ENCODE results near the gene LIPG.

Gene LIPG

DNA sequence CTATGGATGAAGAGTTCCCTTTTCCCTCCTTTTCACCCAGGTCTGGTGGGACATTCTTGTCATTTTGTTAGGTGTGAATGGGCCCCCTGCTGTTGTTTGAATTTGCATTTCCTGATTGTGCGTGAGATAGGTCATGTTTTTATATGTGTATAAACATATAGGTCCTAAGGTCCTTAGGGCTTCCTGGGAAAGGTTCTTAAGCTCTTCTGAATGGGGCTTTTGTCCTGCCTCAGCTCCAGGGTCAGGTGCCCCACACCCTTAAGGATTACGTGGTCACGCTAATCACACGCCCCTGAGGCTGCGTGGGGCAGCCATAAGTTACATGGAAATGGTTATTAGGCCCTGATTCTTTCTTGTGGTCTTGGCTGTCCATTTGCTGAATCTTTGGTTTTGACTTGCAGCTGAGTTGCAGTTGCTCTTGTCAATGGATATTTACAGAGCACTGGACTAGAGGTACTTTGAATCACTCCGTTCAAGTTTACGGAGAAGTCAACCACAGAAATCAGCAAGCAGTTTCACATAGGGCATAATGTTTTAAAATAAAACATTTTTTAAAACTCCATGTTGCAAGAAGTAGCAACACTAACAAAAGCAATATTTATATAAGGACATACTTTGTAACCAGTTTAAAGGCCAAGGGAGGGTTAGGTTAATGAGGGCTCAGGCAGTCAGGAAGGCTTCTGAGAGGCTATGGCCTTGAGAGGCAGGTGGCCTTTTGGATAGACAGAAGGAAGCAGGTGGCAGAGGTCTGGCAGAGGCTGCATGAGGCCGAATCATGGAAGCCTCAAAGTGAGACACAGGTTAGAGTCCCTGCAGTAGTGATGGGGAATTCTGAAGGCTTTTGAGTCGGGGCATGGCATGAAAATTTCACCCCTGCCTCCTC, 24.2 kb downstream of the LIPG start:
- TF ChIP-seq, protein P1, sequence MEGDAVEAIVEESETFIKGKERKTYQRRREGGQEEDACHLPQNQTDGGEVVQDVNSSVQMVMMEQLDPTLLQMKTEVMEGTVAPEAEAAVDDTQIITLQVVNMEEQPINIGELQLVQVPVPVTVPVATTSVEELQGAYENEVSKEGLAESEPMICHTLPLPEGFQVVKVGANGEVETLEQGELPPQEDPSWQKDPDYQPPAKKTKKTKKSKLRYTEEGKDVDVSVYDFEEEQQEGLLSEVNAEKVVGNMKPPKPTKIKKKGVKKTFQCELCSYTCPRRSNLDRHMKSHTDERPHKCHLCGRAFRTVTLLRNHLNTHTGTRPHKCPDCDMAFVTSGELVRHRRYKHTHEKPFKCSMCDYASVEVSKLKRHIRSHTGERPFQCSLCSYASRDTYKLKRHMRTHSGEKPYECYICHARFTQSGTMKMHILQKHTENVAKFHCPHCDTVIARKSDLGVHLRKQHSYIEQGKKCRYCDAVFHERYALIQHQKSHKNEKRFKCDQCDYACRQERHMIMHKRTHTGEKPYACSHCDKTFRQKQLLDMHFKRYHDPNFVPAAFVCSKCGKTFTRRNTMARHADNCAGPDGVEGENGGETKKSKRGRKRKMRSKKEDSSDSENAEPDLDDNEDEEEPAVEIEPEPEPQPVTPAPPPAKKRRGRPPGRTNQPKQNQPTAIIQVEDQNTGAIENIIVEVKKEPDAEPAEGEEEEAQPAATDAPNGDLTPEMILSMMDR (IDR thresholded peaks at IDR 0.05; ENCODE audit: low read length, missing control alignments) = no peak
- no peak overlapping the region for H3K4me3 ChIP-seq (replicated peaks; ENCODE audit: low read depth, low read length)
- DNase-seq (ENCODE audit: low read depth) = no peak

- no peak for DNase-seq (ENCODE audit: low read depth)
- TF ChIP-seq, protein P1 (IDR thresholded peaks at IDR 0.05; ENCODE audit: low read length, missing control alignments) = no peak
- H3K4me3 ChIP-seq (replicated peaks; ENCODE audit: low read depth, low read length) = no peak overlapping the region
Measured at GRCh38 chr18:49588171-49588570, 26.3 kb downstream of the LIPG start.

DNA sequence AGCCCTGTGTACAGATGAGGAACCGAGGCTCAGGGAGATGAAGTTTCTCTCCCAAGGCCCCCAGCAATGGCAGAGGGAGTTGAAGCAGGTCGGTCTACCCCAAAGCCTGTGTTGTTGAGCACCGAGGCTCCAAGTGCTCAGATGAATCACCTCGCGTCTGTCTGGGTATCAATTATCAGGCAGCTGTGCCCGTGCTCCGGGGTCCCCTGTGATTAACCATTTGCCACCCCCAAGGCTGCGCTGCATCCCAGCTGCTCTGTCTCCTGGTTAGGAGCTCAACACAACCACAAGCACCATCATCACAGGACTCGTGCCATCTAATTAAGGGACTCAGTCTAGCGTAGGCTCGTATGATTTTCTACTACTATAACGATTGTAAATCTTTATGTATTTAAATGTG, 27.1 kb downstream of the LIPG start:
- TF ChIP-seq, protein P1 (IDR thresholded peaks at IDR 0.05; ENCODE audit: low read length, missing control alignments) = no peak
- no peak overlapping the region for H3K4me3 ChIP-seq (replicated peaks; ENCODE audit: low read depth, low read length)
- DNase-seq (ENCODE audit: low read depth) = no peak

DNA sequence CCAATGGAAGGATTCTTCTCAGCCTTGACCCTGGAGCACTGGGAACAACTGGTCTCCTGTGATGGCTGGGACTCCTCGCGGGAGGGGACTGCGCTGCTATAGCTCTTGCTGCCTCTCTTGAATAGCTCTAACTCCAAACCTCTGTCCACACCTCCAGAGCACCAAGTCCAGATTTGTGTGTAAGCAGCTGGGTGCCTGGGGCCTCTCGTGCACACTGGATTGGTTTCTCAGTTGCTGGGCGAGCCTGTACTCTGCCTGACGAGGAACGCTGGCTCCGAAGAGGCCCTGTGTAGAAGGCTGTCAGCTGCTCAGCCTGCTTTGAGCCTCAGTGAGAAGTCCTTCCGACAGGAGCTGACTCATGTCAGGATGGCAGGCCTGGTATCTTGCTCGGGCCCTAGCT, 28.8 kb downstream of the LIPG start:
- DNase-seq (ENCODE audit: low read depth) = no peak
- no peak overlapping the region for H3K4me3 ChIP-seq (replicated peaks; ENCODE audit: low read depth, low read length)
- TF ChIP-seq, protein P1 (IDR thresholded peaks at IDR 0.05; ENCODE audit: low read length, missing control alignments) = no peak

GRCh38 chr18:49591271-49591670, 29.4 kb downstream of the LIPG start:
- no peak overlapping the region for H3K4me3 ChIP-seq (replicated peaks; ENCODE audit: low read depth, low read length)
- TF ChIP-seq, protein P1 (IDR thresholded peaks at IDR 0.05; ENCODE audit: low read length, missing control alignments) = no peak
- DNase-seq (ENCODE audit: low read depth) = no peak

- H3K4me3 ChIP-seq (replicated peaks; ENCODE audit: low read depth, low read length) = no peak overlapping the region
- TF ChIP-seq, protein P1 (IDR thresholded peaks at IDR 0.05; ENCODE audit: low read length, missing control alignments) = no peak
- DNase-seq (ENCODE audit: low read depth) = no peak
Measured at GRCh38 chr18:49591775-49592174, 29.9 kb downstream of the LIPG start.

DNA sequence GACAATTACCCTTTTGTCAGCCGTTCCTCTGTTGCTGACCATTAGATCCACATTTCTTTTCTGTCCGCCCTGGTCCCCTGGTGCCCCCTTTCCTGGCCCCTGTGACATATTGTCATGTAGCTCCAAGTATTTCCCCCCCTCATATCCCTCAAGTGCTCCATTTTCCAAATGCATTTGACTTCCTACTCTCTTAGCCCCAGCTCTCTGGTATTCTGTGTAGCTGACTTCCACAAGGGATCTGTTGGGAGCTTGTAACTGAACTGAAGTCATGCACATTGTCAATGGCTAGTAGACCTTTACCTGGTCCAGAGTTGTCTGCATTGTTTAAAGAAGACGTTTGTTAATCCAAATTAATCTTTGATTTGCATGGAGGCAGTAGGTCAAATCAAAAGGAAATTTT, 34.8 kb downstream of the LIPG start:
- DNase-seq (ENCODE audit: low read depth) = no peak
- H3K4me3 ChIP-seq (replicated peaks; ENCODE audit: low read depth, low read length) = no peak overlapping the region
- TF ChIP-seq, protein P1 (IDR thresholded peaks at IDR 0.05; ENCODE audit: low read length, missing control alignments) = no peak
